HG03103 (cell line): ENCODE data around the gene SNX9.
"Not testable (repeated sequence)": the region's sequence is repeated elsewhere in the genome, so short reads cannot be mapped to it uniquely, and the experiment has no call there.

Experiments
- ATAC-seq: cut with Tn5 transposase; IDR thresholded peaks from one replicate; pipeline ENCODE4 v1.9.1; 2021; ENCODE audit warnings: low read depth; ENCODE audit not compliant: unreplicated experiment

SNX9 gene

DNA sequence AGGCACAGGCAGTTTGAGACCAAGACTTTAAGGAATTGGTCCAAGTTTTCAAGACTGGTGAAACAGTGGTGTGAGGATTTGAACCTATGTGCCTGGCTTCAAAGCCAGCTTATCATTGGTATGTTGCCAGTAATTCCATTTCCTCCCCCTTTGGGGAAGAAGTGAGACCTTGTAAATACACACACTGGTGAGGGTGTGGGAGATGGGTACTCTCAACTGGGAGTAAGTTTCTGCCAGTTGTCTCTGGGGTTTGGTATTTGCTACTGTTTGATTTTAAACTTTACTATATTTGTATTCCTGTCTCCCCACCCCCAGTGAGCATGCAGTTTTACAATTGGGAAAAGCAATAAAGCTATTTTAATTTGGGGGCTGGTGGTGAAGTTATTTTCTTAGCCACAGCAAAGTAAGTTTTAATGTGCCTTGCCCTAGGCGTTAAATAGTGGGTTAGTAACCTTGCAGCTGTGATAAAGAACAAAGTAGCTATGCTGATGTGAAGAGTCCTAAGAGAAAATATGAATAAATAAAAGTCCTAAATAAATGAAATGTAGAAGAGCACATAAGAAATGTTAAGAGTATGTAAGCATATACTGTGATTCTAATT lies 31.0 kb downstream of the SNX9 start:
- no peak for ATAC-seq

DNA sequence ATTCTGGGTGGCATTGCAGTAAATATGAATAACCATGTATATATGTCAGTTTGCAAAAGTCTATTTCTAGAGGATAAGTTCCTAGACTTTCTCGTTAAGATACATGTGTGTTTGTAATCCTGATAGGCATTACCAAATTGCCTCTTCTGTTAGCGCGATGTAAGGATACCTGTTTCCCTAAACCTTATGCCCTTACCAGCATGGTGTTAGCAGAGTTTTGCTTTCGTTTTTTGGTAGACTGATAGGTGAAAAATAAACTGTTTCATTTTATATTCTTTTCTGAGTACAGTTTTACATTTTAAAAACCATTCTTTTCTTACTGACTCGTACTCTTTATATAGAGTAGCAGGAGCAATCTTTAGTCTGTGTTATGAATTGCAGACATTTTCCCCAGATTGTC lies 32.3 kb downstream of the SNX9 start:
- no peak for ATAC-seq

DNA sequence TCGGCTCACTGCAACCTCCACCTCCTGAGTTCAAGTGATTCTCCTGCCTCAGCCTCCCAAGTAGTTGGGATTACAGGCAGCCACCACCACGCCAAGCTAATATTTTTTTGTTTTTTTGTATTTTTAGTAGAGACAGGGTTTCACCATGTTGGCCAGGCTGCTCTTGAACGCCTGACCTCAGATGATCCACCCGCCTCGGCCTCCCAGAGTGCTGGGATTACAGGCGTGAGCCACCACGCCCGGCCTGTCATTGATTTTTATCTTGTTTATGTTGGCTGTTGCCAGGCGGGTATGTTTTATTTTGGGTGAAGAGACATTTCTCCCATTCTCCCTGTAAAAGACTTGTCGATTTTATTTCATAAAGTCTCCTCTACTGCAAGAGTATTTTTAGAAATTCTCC lies 32.8 kb downstream of the SNX9 start:
- not testable (repeated sequence) for ATAC-seq

DNA sequence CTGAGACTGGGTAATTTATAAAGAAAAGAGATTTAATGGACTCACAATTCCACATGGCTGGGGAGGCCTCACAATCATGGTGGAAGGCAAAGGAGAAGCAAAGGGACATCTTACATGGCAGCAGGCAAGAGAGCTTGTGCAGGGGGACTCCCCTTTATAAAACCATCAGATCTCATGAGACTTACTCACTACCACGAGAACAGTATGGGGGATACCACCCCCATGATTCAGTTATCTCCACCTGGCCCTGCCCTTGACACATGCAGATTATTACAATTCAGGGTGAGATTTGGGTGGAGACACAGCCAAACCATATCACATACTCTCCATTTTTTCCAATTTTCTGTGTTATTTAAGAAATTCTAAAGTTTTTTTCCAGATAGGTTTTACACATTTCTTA lies 35.6 kb downstream of the SNX9 start:
- not testable (repeated sequence) for ATAC-seq

DNA sequence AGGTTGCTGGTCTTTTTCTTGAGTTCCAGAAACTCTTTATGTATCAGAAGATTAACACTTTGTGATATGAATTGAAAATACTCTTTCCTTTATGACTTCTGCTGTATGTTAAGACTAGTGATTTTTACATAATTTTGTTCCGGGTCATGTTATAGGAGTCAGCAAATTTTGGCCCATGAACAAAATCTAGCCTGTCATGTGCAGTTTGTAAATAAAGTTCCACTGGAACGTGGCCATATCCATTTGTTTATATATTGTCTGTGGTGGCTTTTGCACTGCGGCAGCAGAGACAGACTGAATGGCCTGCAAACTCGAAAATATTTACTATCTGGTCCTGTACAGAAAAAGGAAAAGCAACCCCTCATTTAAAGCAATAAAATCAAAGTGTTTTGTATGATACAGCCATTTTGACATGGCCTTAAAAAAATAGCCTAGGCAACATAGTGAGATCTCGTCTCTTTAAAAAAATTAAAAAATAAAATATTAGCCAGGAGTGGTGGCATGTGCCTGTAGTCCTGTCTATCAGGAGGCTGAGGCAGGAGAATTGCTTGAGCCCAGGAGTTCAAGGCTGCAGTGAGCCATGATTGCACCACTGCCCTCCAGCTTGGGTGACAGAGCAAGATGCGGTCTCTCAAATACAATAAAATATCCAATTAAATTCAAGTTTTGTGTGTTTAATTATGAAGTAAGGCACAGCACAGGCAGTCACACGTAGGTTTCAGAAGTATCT lies 36.9 kb downstream of the SNX9 start:
- no peak for ATAC-seq

DNA sequence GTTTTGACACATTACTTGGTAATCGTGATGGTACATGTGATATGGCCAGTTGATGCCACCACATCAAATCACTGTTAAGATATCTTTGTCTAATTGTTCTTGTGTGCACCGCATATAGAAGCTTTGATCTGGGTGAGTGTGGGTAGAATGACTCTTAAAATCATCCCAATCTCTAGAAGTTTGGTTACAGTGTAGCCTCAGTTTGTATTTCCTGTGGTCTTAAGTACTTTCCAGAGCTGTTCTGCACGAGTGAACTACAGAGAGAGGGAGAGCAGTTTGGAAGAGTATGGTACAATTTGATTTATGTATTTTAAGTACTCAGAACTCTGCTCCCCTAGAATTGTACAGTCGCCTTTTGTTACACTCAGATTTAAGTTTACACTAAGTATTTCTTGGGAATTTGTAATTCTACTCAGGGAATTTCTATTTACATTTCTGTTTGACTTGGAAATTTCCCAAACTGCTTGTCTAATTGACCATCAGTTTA lies 37.5 kb downstream of the SNX9 start:
- no peak for ATAC-seq

DNA sequence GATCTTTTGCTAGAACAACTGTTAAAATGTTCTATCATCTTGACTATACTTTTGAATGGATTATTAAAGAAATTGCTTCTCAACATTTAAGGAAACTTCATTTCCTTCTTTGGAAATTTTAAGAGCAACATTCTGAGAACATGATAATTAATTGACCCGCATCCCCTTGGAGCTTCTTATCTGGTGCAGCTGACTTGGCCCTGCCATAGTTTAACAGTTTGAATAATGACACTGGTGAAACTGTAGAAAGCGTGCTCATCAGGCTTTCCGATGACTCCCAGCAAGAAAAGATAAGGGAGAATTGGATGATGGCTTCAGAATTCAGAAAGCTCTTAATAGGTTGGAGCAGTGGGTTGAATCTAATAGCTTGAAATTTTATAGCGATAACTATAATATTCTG lies 38.1 kb downstream of the SNX9 start:
- no peak for ATAC-seq

DNA sequence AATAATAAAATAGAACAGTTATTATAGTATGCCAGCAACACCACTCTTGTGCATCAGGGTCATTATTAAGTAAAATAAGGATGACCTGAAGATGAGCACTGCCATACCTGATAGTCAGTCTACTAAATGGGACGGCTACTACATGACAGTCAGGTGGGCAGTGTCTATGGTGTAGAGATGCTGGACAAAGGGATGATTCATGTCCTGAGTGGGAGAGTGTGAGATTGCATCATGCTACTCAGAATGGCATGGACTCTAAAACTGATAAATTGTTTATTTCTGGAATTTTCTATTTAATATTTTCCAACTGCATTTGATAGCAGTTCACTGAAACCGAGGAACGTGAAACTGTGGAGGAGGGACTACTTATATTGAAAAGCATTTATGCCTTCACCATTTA lies 38.8 kb downstream of the SNX9 start:
- no peak for ATAC-seq

DNA sequence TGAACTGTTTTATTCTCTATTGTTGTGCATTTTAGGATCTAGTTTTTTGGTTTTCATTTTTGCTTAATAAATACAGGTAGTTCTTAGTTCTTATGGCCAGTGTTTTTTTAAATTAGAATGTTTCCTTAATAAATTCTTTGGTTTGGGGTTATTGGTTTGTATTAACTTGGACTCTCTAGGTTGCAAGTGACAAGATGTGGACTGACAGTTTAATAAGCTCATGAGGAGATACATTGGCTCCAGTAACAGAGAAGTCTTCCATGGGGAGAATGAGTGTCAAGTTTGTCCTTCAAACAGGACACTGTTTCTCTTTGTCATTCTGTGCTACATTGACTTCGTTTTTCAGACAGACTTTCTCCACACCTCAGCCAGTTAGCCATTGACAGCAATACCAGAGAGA lies 39.7 kb downstream of the SNX9 start:
- ATAC-seq: no peak

DNA sequence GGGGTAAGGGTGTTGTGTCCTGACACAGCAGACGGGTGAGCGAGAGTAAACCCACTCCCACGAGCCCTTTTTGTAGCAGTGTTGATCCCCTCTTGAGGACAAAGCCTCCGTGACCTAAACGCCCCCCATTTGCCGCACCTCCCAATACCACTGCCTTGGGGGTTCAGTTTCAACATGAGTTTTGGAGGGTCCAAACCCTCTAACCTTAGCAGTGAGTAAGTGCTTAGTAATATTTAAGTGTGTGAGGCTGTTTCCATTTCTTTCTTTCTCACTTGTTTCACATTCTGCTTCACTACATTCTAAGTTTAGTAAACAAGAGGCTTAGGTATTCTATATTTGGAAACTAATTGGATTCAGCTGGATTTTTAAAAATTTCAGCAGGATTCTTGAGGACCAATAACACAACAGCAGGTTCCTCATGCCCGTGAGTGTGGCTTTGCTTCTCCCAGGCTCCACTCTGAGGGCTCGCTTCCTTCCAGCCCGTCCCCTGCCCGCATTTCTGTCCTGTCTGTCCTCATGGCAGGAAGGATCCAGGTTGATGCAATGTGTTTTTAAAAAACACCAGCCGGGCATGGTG lies 41.2 kb downstream of the SNX9 start:
- no peak for ATAC-seq

DNA sequence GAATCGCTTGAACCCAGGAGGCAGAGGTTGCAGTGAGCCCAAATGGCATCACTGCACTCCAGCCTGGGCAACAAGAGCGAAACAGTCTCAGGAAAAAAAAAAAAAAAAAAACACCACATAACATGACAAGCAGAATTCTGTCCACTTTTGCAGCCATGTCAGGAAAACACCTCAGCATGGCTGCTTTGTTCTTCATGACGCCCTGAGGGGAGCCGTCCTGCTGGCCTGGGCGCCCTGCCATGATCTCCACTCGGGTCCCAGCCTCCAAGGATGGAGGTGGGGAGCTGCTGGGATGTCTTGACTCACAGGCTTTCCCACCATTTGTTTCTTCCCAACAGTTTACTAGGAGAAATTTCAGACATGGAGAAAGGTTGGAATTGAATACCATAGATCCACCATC lies 42.2 kb downstream of the SNX9 start:
- no peak for ATAC-seq

DNA sequence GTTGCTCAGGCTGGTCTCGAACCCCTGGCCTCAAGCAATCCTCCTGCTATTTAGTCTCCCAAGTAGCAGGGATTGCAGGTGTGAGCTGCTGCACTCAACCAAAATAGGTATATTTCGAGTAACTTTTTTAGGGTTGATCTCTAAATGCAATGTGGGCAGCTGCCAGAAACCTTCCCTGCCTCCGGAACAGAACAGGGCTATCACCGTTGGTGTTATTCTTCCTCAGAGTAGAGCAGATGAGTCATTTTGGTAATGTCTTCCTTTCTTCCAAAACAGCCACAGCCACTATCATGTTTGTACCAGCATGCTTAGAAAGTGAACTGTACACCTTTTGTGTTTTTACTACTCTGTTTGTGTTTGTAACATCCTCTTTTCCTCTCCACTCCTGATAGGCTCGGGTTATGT lies 44.1 kb downstream of the SNX9 start:
- no peak for ATAC-seq

DNA sequence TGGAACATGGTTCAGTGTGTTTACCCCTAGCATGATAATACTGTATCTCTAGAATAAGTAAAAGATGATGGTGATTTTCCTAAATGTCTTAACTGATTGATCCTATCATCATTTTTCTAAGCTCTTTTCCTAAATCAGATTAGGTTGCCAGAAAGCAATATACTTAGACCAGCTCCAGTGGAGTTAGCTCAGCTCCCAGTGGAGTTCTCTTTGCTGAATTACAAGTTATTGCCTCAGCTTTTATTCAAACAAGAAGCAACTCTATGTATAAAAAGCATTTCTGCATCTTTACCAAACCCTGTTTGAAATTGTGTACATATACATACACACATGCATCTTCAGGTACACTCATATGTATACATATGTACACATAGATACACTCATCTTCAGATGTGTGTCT lies 44.9 kb downstream of the SNX9 start:
- no peak for ATAC-seq

DNA sequence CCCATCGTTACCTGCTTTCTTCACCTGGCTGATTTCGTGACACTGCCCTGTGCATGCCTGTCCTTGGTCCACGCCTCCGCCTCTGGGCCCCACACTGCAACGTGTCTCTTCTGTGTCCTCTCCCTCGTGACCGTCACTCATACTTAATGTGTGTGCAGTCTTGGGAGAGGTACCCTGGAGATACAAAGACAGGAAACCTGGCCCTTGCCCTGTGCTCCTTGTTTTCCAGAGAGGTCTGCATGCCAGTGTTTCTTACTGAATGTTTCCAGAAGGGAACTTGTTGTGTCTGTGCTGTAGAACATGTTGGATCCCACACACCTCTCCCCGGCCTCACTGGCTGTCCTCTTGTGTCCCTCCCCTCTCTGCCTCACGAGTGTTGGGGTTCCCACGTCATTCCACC lies 45.8 kb downstream of the SNX9 start:
- no peak for ATAC-seq

DNA sequence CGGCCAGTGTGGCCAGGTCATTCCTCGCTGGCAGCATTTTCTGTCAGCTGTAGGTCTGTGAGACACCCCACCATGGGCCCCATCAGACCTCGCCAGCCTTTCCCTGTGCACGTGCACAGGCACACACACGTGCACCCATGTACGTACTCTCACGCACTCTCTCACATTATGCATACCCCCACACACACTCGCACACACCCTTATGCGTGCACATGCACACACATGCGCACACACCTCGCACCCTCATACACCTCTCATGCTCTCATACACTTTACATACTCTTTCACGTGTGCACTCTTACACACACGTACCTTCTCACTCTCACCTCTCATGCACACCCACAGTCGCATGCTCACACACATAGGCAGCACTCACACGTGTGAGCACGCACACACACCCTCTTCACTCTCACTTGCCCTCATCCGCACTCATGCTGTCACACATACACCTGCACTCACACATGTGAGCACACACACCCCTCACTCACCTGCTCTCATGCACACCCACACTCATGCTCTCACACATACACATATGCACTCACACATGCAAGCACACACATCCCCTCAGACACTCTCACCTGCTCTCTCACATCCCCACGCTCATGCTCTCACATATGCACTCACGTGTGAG lies 46.7 kb downstream of the SNX9 start:
- no peak for ATAC-seq

DNA sequence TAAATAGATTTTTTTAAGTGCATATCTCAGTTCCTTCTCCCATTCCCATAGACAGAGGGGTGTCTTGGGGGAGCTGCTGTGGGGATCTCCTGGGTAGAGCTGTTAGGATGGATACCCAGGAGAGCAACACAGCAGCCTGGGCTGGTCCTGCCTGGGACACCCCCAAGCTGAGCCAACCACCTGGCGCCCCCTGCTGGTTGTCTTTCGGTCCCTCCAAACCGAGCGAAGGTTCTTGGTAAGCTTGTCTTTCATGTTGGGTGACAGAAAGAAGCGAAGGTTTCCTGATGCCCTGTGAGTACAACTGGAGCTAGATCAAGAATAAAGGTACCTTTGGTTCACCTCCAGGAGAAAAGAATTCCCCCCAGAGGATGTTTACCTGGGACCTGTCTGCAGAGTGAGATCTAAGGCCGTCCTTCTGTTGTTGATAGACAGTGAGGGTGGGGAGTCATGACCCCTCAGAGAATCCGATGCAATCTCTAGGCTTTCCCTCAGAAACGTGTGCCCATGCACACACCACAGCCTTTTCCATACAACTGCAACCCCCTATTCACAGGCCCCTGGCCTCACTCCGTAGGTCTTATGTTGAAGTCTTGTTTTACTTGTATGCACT lies 50.8 kb downstream of the SNX9 start:
- ATAC-seq: peak; percentile 82

DNA sequence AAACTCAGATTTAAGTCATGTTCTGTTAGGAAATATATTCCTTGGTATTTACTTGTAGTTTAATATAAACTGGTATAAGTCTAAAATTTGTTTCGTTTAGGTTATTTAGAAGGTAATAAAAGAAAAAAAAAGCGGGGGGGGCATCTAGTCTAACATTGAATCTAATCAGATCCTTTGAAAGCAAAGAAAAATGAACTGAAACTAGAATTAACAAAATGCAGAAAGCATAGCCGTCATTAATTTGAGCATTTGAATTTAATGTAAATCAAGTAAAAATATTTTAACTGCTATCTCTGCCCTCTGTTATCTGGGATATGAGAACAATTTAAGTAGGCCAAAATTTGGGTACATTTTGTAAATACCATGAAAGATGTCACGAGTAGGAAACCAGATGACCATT lies 54.1 kb downstream of the SNX9 start:
- no peak for ATAC-seq

DNA sequence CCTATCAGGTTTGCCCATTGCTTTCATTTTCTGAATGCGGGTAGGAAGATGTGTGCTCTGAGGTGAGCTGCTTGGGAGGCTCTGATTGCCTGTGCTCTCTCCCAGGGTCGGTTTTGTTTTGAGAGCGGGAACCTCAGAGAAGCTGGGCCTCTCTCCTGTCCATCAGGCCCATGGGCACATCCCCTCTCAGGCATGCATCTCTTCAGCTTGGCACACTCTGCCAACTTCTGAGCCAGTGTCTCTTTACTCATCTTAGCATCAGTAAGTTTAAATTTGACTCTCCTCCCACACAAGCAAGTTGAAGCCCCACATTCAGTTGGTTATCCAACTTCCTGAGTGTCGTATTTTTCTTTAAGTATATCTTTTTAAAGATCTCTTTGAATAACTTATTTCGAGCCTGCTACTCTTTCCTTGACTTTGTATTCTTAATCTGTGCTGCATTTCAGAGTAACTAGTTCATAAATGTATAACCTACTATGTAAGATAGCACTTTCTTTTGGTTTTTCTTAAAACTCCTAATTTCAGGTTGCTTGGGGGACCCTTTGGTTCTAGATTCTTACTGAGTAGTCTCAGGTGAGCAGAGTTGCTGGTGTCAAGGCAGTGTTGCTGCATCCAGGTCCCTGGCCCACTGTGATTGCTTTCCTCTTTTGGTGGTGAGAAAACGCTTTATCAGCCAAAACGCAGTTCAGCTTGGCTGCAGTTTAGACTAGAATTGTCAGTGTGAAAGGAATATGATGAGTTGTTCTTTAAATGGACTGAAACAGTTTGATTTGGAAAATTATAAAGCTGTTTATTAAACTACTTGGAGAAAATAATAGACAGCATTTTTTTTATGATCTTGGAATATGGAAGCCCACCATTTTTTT lies 54.8 kb downstream of the SNX9 start:
- no peak for ATAC-seq

DNA sequence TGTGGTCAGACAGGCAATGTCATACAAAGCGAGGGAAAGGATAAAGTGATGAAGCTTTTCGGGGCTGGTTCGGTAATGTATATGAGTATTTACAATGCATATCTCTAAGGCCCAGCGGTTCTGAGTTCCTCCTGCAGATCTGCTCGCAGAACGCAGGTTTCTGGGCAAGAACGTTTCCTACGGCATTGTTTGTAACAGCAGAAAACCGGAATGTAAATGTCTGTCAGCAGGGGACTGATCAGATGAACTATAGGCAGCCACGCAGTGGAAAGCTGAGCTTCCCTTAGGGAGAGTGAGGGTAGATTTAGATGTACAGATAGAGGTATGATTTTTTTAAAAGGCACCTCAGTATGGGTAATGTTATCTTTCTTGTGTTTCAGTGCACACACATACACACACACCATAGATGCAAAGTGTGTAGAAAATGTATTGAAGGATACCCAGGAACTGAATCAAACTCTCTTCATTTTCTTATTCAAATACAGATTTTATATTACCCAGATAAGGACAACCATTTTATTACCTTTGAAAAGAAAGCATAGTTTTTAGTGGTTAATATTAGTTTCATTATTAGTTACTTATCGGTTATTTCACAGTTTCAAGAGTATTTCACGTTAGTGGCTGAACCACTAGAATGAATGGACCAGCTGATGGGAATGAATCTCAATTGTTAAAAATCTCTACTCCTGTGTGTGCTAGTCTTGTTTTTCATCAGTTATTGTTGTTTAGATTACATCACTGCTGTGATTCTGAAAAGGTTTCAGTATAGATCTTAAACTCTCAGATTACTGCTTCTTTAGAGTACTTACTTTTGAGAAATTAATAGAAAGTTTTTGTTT lies 56.2 kb downstream of the SNX9 start:
- ATAC-seq: peak; percentile 87
